Chondrocyte (in vitro differentiated cells): ENCODE results near the gene GOLGA8B. TPM values are rescaled to one million over a fixed set of nuclear protein-coding genes. Genes with fewer than 3 reads are reported as not detected.
A peak's percentile ranks its signal among the peaks of the same experiment; 100 is the strongest.

Experiments used
- DNase-seq: peaks from one replicate; pipeline ENCODE4 v3.0.0; 2021; ENCODE audit warnings: mixed read lengths, low spot score
- H3K27ac Mint-ChIP-seq: one replicate; pipeline ENCODE4 v1.8.0; 2021; ENCODE audit warnings: mild to moderate bottlenecking, moderate library complexity, mixed read lengths; ENCODE audit not compliant: unreplicated experiment
- H3K27me3 Mint-ChIP-seq: 2 replicates; pipeline ENCODE4 v1.8.0; 2021; ENCODE audit warnings: low read depth, mixed read lengths
- H3K36me3 Mint-ChIP-seq: 2 replicates; pipeline ENCODE4 v1.8.0; 2021; ENCODE audit warnings: low read depth, mixed read lengths
- H3K4me1 Mint-ChIP-seq: 2 replicates; pipeline ENCODE4 v1.8.0; 2021; ENCODE audit warnings: low read depth, mild to moderate bottlenecking, mixed read lengths
- H3K4me3 Mint-ChIP-seq: one replicate; pipeline ENCODE4 v1.8.0; 2021; ENCODE audit warnings: mild to moderate bottlenecking, moderate library complexity, mixed read lengths; ENCODE audit not compliant: unreplicated experiment
- H3K9me3 Mint-ChIP-seq: 2 replicates; pipeline ENCODE4 v1.8.0; 2021; ENCODE audit warnings: low read depth, mixed read lengths
- total RNA-seq: library from RNA; stranded (reverse); gene quantifications from 3 replicates; pipeline ENCODE4 v1.2.1, GENCODE V29; 2021
- TF ChIP-seq, protein P1 (sequence below): fragments of 200-600 bp; sonication (generic); IDR thresholded peaks from 2 replicates; pipeline ENCODE4 v1.5.0; 2021; ENCODE audit warnings: antibody characterized with exemption, mild to moderate bottlenecking, moderate library complexity

The GOLGA8B gene
- total RNA-seq, 1 donor from 2014 or later = 42.8 TPM

GRCh38 chr15:34613997-34614396, 30.5 kb upstream of the GOLGA8B start:
- Mint-ChIP-seq H3K27ac (no peak overlapping the region), H3K9me3 (no peaks in the 10 kb centered on the region), H3K36me3 (no peaks in the 10 kb centered on the region), H3K4me1 (peaks cover 5% of the 10 kb centered on the region), H3K27me3 (peaks cover 62% of the 10 kb centered on the region), H3K4me3 (no peak overlapping the region)
- no peak for DNase-seq
- TF ChIP-seq, protein P1, sequence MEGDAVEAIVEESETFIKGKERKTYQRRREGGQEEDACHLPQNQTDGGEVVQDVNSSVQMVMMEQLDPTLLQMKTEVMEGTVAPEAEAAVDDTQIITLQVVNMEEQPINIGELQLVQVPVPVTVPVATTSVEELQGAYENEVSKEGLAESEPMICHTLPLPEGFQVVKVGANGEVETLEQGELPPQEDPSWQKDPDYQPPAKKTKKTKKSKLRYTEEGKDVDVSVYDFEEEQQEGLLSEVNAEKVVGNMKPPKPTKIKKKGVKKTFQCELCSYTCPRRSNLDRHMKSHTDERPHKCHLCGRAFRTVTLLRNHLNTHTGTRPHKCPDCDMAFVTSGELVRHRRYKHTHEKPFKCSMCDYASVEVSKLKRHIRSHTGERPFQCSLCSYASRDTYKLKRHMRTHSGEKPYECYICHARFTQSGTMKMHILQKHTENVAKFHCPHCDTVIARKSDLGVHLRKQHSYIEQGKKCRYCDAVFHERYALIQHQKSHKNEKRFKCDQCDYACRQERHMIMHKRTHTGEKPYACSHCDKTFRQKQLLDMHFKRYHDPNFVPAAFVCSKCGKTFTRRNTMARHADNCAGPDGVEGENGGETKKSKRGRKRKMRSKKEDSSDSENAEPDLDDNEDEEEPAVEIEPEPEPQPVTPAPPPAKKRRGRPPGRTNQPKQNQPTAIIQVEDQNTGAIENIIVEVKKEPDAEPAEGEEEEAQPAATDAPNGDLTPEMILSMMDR = no peak

DNA sequence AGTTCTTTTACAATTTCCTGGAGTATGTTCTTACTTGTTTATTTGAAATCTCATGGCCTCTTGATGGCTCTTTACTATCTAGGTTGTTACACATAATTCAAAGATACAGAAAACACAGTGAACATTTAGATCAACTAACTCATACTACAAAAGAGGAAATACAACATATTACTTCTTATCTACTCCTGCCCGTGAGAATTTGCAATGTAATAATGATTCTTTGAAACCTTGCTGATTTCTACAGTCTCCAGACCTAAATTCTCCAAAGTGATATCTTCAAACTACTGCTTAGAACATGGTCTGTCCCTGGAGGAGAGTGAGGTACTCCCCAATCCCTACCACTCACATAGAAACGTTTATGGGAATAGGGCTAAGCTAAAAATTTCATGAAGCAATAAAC, 29.9 kb upstream of the GOLGA8B start:
- Mint-ChIP-seq H3K9me3 (no peaks in the 10 kb centered on the region), H3K36me3 (no peaks in the 10 kb centered on the region), H3K27ac (no peak overlapping the region), H3K27me3 (peaks cover 67% of the 10 kb centered on the region), H3K4me1 (peaks cover 5% of the 10 kb centered on the region), H3K4me3 (no peak overlapping the region)
- TF ChIP-seq, protein P1 = no peak
- DNase-seq = no peak

DNA sequence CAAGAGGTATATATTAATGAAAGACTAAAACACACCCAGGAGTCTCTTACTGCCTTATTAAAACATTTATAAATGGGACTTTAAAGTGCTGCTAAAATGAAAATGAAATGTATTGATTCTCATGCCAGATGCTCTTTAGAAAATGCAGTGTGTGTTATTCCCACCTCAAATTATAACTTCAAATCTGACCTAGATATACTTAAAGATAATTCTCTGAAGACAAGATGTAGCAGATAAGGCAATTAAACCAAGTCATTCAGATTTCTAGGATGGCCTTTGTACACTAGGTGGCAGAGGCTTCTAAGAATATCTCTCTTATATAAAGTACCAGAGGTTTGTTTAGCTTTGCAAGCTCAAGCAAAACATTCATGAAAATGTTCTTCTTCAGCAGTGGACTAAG, 26.9 kb upstream of the GOLGA8B start:
- Mint-ChIP-seq H3K27ac (no peak overlapping the region), H3K4me1 (no peaks in the 10 kb centered on the region), H3K27me3 (peaks cover 66% of the 10 kb centered on the region), H3K36me3 (no peaks in the 10 kb centered on the region), H3K4me3 (no peak overlapping the region), H3K9me3 (no peaks in the 10 kb centered on the region)
- TF ChIP-seq, protein P1 = peak; percentile 74
- DNase-seq = no peak

DNA sequence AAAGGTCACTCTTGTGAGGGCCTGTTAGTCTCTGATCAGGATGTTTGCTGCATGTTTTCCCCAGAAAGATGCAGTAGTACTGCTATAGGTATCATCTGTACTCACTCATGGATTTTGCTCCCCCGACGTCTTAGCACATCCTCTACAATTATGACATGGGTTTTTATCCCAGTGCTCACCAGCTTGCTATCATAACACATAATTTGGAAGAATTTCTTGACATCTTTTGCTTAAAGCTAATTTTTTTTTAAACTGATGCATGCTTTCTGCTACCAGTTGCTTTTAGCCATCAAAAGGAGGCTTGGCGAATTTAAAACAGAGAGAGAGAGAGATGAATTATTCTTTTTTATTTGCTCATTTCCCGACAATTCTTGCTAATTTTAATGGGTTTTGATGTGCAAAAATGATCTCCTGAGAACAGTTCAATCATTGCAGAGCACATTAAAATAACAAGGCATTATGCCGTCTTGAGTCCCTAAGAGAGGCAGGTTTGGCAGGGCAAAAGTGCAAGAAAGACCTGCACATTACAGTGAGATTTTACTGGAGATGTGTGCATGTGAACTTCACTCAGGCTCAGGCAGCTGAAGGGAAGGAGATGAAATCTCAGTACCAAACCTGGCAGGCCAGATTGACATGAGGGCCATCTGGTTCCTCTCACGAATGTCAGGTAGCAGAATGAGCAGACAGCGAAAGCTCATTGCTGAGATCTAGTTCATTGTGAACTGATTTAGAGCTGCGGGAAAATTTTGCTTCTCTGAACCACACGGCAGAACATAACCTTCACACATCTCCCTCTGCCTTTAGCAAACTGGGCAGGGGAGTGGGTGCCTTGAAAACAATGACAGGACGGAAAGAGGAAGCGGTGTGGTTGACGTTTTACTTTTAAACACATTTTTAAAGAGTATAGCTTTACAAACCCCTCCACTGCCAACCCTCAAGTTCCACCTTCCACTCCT, 25.9 kb upstream of the GOLGA8B start:
- H3K4me3 Mint-ChIP-seq = no peak overlapping the region
- no peaks in the 10 kb centered on the region for H3K4me1 Mint-ChIP-seq
- H3K27ac Mint-ChIP-seq = no peak overlapping the region
- no peak for DNase-seq
- TF ChIP-seq, protein P1 = no peak
- no peaks in the 10 kb centered on the region for H3K36me3 Mint-ChIP-seq
- H3K27me3 Mint-ChIP-seq = peaks cover 65% of the 10 kb centered on the region
- H3K9me3 Mint-ChIP-seq = no peaks in the 10 kb centered on the region

DNA sequence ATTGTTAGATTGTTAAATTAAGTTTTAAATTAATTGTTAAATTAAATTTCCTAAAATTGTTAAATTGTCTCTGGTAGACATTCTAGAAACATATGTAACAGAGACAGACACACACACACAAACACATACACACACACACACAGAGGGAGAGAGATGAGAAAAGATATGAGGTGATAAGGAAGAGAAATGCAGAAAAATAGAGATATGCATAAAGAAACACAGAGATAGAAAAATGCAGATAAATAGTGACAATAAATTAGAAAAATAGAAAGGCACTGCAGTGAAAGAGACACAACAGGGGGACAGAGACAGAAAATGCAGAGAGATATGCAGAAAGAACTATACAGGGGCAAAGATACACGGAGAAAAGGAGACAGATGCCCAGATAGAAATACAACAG, 25.1 kb upstream of the GOLGA8B start:
- peaks cover 64% of the 10 kb centered on the region for H3K27me3 Mint-ChIP-seq
- no peak overlapping the region for H3K27ac Mint-ChIP-seq
- TF ChIP-seq, protein P1 = no peak

More for the DNA sequence above, 25.1 kb upstream of the GOLGA8B start:
- H3K36me3 Mint-ChIP-seq = no peaks in the 10 kb centered on the region
- no peak for DNase-seq
- no peak overlapping the region for H3K4me3 Mint-ChIP-seq
- H3K4me1 Mint-ChIP-seq = no peaks in the 10 kb centered on the region
- H3K9me3 Mint-ChIP-seq = no peaks in the 10 kb centered on the region
